T1000 (cell line): Measurements from ENCODE around the gene HDAC3.

ENCODE experiments used
- DNase-seq: peaks from one replicate; lab custom pipeline; 2025; ENCODE audit warnings: mixed read lengths; lab: John Stamatoyannopoulos, UW

Gene HDAC3

DNA sequence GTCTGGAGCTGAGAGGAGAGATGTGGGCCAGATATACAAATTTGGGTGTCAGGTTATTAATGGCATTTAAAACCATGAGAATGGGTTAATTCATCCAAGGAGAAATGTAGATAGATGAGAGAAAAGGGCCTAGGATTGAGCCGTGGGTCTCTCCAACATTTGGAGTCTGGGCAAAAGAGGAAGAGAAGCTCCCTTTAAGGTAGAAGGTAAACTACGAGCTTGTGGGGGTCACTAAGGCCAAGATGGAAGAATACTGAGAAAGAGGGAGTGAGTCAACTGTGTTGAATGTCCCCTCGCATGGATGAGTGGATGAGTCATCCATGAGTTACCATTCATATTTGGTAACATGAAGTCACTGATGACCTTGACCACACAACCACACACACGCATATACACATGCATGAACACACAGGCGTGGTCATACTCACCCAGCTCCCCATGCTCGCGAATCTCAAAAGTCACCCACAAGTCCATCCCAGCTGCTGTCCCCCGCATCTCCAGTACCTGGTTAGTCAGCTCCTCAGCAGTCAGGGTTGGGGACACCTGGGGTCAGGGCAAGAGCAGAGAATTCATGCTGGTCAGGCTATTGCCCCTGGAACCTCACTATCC lies 21.4 kb upstream of the HDAC3 start:
- DNase-seq = peak; percentile 41

DNA sequence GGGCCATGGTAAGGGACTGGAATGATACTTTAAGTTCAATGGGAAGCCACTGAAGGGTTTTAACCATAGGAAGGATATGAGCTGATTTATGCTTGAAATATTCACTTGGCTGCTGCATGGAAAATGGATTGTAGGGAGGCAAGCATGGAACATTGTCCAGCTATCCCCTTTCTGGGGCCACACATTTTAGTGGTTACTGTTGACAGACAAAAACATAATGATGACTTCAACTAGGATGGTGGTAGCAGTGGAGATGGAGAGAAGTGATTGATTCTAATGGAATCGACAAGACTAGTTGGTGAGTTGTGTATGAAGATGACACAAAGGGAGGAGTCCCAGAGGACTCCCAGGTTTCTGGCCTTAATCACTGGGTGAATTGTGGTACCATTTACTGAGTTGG lies 20.8 kb upstream of the HDAC3 start:
- DNase-seq = no peak

DNA sequence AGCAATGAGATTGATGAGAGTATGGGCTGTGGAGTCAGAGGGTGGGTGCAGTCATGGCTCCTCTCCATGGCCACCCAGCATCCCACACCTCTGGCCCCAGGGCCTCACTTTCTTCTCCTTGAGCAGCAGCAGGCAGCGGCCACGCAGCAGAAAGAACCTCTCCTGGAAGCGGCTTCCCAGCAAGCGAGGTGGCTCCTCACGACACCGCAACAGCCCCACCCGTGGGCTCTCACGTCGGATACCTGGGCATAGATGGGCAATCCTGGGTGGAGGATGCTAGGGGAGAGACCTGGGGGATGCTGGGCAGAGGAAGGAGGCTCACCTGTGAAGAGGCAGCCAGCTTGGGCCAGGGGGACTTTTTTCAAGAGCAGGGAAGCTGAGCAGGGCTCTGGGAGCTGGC lies 19.7 kb upstream of the HDAC3 start:
- DNase-seq = no peak

DNA sequence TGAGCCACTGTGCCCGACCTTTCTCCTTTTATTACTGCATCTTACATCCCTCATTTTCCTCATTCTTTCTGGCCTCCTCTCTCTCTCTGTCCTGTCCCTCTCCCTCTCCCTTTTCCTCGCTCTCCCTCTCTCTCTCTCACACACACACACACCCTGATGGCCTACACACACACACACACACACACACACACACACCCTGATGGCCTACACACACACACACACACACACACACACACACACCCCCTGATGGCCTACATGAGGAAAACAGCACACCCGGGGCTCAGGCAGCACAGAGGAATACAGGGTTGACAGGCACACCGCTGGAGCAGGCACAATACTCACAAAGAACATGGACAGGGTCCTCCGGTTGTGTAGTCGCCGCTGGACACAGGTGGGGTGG lies 18.4 kb upstream of the HDAC3 start:
- DNase-seq = no peak

DNA sequence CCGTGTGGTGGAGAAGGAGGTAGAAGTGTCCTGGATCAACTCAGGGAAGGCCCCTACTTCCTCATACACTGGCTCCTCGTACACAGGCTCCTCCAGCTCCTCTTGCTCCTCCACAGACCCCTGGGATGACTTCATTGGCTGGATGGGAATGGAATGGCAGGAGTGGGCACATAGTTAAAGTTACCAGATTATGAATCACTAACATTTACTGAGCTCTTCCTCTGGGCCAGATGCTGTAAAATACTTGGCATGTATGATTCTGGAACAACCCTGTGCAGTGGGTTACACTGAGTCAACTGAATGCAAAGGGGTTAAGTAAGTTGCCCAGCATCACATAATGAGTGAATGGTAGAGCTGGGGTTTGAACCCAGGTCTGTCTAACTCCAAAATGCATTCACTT lies 17.6 kb upstream of the HDAC3 start:
- DNase-seq = peak; percentile 23

DNA sequence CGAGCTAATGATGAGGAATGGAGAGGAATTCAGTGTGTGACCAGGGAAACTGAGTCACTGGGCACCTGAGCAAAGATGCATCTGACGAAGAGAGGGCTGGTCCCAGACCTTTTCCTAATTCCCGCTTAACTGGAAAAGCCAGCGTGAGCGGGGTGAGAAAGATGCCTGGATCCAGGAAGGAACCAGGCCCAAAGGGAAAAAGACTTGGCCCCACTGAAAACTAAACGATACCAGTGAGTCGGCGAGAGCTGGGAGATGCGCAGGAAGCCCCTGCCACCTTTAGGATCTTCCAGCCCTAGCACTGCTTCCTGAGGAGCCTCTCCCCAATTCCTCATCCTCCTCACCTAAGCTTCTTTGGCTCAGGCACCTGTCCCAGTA lies 15.1 kb upstream of the HDAC3 start:
- DNase-seq = no peak

DNA sequence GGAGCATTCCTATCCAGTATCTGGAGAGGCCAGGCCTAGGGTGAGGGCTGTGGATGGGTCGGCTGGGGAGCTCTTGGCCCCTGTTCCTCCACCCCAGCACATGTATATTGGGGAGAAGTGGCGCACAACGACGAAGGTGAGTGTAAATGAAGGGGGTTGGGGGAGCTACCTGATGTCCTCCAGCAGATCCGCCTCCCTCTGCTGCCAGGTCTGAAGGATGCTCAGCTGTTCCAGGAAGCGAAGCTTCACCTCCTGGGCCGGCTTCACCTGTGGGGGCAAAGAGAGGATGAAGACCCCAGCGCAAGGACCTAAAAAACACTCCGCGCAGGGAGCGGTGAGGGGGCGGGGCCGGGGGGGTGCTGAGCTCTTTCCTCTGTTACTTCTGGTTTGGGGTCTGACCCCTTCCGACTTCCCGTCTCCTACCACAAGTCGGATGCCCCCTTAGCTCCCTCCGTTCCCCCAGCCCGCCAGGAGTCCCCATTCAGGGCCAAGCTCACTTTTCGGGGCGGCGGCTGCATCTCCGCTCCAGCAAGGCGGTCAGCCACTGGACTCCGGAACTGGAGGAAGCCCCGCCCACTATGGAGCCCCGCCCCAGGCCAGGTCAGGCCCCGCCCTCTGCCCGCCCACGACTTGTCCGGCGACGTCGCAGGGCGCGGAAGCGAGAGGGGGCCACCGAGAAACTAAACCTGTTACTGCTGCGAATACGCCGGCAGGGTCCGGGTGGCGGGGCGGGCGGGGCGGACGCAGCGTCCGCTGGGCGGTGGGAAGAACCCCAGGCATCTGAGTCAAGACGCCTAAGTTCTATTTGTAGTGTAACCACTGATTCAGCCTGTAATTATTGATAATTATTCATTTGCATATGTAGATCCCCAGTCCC lies 14.4 kb upstream of the HDAC3 start, which contains the start of gene FCHSD1:
TSS of gene FCHSD1 (minus strand) at position 568 of the 877 bp plus-strand sequence. CDS start at position 518, 50 bp downstream.
- peak; percentile 76 for DNase-seq

DNA sequence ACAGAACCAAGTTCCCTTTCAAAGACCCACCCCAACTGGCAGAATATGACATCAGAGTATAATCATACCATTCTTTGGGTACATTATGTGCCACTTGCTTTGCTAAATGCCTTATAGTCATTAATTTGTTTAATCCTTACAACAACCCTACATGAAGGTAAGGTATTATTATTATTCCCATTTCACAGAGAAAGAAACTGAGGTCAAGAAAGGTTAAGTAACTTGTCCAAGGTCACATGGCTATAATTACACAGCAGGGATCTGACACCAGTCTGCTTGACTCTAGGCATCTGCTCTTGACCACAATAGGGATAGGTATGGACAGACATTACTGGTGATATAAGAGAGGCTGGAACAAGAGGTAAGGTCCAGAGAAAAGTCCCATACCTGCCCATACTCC lies 13.3 kb upstream of the HDAC3 start:
- no peak for DNase-seq

DNA sequence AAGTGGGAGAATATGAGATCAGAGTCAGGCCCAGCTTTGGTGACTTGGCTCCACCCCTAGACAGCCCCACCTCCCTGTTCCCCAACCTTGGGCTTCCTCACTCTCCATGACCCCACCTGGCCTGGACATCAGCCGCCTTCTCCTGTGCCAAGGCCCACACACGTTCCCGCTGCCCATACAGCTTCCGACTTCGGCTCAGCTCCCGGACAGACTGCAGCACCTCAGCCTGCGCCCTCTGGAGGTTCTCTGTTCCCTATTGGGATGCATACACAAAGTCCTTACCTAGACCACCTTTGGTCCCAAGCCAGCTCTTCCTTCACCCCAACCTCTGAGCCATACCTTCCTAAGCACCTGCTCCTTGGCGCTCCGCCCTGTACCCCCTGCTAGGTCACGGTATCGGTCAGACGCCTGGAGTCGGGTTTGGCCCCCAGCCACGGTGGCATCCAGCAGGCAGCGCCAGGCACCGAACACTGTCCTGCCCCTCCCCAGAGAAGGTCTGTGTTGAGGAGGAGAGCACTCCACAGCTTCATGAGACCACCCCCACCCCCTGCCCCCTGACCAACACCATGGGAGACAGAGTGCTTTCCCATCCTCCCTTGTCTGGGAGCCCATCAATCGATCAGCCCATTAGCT lies 12.5 kb upstream of the HDAC3 start:
- DNase-seq = no peak

DNA sequence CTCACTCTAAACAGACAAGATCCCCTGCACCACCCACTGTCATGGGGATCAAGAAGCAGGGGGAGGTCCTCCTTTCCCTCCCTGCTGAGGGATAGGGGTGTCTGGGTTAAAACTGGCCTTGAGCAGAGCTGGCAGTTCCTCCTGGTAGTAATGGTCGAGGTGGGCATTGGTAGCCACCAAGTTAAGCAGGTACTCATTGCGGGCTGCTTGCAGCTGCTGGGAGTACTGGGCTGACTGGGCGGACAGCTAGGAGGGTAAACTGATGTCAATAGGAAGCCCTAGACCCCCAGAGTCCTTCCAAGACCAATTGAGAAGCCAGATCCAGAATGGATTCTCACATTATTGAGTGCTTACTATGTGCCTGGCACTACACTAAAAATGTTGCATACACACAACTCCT lies 11.2 kb upstream of the HDAC3 start:
- DNase-seq = no peak

DNA sequence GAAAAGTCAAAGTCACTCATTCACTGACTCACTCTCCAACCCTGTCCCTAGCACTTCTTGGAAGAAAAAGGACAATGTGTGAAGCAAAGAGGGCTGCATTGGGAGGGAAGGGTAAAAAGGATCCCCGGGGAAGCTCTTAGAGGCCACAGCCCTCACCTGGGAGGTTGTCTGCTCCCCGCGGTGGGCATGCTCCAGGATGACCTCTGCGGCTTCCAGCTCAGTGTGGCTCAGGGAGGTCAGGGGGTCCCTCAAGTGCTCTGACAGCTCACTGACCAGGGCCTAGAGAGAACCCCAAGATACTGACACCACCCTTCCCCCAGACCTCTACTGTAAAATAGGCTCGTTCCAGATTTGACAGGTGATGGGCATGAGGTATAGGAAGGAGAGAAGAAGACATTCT lies 10.6 kb upstream of the HDAC3 start:
- no peak for DNase-seq

DNA sequence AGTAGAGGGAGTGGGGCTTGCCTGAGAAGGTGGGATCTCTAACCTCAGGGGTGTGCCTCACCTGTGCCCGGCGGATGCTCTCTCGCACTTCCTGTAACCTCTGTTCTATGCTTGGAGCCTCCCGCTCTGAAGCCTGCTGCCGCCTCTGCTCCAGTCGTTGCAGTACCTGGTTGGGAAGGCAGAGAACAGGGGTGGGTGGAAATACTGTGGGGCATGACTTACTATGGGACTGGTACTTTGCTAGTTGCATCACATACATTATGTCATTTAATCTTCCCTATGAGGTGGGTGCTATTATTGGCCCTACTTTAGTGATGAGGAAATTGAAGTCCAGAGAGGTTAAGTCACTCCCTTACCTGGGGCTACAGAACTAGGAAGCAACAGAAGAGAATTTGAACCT lies 9.4 kb upstream of the HDAC3 start:
- DNase-seq = no peak

DNA sequence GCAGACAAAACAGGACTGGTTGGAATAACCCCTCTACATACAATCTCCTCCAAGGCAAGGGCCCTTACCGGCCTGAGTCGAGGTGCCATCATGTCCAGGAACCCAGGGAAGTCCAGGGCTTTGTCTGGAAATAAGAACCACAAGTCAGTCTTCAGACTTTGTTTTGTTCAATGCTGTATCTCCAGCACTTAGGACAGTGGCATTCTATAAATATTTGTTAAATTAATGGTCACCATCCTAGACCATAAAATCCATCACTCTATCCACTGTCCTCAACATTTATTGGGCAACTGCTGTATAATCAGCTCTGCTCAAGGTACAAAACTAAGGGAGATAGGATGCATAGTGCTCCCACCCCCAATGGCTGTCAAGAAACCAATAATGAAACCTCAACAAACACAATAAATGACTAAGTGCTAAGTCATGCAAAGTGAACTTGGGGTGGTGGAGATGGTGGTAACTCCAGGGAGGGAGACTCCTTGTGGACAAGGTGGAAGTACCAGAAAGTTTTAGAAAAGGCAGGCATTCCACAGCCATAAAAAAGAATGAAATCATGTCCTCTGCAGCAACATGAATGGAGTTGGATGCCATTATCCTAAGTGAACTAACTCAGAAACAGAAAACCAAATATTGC lies 5.1 kb upstream of the HDAC3 start:
- peak; percentile 8 for DNase-seq

DNA sequence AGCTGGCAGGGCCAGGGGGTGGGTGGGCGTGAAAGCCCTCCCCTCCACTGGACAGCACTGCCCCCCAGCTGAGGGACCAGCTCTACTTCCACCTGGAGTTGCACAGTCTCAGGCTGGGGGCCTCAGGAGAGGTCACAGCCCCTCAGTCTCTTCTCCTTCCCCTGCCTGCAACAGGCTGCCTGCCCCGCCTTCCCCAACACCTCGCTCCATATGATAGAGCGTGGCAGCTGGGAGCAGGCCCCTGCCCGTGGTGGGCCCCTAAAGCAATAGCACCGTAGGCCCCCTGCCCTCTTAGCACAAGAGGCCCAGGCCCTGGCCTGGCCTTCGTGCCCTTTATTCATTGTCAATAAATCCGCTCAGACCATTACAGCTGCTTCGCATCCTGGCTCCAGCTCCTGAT lies 4.0 kb upstream of the HDAC3 start:
- DNase-seq = no peak

DNA sequence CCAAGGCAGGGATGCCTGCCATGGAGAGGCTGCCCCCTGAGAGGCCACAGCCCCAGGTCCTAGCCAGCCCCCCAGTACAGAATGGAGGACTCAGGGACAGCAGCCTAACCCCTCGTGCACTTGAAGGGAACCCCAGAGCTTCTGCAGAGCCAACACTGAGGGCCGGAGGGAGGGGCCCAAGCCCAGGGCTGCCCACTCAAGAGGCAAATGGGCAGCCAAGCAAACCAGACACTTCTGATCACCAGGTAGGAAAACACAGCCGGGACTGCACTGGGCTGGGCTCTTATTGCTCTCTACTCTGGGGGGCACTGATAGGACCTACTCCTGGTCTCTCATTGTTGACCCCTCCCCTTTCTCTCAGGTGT lies 3.4 kb upstream of the HDAC3 start:
- no peak for DNase-seq

DNA sequence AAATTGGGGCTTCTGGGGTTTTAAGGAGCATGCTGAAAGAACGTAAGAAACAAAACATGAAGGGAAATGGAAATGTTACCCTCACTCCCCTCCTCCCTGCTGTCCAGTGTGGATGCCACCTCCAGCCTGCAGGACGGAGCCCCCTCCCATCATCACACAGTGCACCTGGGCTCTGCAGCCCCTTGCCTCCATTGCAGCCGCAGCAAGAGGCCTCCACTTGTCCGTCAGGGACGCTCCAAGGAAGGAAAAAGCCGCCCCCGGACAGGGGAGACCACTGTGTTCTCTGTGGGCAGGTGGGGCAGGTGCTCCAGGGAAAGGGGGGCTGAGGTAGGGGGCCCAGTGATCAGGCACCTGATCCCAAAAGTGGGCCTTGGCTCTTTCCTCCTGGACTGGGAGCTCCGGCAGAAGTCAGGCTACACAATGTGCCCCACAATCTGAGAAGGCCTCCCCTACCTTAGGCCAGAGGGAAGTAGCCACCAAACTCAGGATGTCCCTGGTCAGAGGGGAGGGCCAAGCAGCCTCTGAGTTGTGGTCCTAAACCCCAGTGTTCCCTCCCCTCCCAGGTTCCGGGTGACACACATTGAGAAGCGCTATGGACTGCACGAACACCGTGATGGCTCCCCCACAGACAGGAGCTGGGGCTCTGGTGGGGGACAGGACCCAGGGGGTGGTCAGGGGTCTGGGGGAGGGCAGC lies 2.9 kb upstream of the HDAC3 start:
- no peak for DNase-seq

DNA sequence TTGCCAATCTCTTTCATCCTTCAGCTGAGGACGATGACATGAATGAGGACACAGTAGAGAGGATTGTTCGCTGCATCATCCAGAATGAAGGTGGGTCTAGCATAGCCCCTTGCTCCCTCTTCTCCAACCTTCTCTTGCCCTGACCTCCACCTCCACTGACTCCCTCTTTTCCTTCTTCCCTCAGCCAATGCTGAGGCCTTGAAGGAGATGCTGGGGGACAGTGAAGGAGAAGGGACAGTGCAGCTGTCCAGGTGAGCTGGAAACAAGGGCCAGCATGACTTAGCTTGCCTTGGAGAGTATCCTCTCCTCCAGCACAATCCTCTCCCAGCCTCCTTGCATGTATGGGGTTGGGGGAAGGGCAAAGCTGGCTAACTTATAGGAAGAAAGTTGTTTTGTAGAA lies 2.1 kb upstream of the HDAC3 start:
- DNase-seq = no peak

DNA sequence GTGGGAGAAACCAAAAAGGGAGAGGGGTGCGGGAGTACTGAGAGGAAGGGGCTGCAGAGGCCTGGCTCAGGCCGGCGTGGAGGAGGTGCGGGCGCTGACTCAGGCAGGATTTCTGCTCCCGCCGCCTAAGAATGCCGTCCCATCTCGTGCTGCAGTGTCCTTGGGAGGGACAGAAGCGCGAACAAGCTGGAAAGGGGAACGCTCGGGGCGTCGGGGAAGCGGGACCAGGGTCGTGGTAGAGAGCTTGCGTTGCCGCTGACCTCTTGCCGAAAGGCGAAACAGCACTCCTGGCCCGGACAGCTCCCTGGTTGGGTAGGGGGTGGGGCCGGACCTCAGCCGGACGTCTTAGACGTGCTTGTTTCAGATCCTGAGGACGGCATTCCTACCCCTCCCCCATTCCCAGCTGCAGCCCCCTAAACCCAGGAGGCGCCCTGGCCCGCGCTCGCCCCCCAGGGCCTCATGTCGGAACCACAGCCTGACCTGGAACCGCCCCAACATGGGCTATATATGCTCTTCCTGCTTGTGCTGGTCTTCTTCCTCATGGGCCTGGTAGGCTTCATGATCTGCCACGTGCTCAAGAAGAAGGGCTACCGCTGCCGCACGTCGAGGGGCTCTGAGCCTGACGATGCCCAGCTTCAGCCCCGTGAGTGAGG lies 1.2 kb upstream of the HDAC3 start:
- peak; percentile 30 for DNase-seq

DNA sequence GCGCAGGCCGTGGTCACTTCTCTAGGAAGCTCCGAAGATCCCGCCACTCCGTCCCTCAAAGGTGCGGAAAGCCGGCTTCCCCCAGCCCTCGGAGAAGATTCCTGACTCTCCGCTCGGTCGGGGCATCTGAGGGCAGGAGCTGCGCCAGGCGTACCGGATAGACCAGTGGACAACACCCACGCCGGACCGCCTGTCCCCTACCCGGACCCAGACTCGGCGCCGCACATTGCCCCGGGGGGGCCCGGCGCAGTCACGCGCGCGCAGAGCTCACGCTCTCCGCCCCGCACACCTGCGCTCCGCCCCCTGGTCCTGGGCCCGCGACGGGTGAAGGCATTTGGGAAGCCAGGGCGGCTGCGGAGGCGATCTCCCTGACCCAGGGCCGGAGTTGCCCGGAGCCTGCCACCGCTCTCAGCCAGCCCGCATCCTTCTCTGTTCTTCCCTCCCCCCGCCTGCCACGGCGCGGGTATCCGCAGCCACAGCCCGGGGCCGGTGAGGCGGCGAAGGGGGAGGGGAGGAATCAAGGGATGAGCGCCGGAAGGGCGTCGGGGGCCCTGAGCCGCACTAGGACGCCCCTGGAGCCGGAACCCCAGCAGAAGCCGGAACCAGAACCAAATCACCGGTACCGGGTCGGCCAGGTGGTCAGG lies 596 bp upstream of the HDAC3 start:
- no peak for DNase-seq

DNA sequence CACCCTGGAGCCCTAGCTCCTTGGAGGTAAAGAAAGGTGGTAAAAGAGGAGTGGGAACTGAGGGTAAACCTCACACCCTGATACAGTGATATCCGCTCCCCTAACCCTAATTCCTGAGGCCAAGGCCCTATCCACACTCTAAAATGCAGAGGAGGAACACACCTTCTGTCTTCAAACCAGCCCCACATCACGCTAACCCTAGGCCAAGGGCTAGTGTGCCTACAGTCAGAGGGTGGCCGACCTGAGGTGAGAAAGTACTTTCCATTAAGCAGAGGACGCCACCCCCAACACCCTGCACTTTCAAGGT lies 590 bp downstream of the HDAC3 start:
- DNase-seq = no peak

DNA sequence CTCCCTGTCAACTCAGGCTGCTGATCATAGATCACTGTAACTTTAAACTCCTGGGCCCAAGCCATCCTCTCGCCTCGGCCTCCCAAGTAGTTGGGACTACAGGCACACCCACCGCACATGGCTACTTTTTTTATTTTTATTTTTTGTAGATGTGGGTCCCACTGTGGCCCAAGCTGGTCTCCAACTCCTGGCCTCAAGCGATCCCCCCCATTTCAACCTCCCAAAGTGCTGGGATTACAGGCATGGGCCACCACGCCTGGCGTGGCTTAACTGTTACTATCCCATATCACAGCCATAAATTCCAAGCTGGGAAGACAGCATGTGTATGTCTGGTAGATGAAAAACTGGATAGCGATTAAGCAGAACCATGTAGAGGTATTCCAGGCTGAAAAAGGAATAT lies 1.0 kb downstream of the HDAC3 start:
- DNase-seq = no peak
